K562 (cell line): ENCODE results near the gene CHL1. TPM values are rescaled to one million over a fixed set of nuclear protein-coding genes. Genes with fewer than 3 reads are reported as not detected.

Source experiments
- ATAC-seq: fragments of 200-7000 bp; cut with Tn5 transposase; 3 replicates; pipeline ENCODE4 v1.9.1; 2020; ENCODE audit warnings: moderate library complexity
- BruUV-seq: library from RNA; stranded (reverse); fragments of 400-500 nt; replicated peaks from 2 replicates; lab custom pipeline; 2021; lab: Mats Ljungman, UMichigan
- CTCF ChIA-PET: fragments of 300-600 bp; formaldehyde crosslinking; extraction: SDS; loops from one replicate; lab custom pipeline; 2021; ENCODE audit warnings: low intra/inter-chr PET ratio; lab: Yijun Ruan, JAX
- POLR2A ChIA-PET: fragments of 300-600, 350-650 bp; sonication (Branson Sonifier 250); formaldehyde crosslinking; extraction: SDS; loops from one replicate; lab custom pipeline; 2021; ENCODE audit warnings: antibody characterized with exemption, inconsistent platforms; lab: Yijun Ruan, JAX
- DNase-seq, 4 experiments: peaks; one replicate each; pipeline versions ENCODE4 v3.0.0 to v3.0.0-alpha.2; 2011 to 2018; ENCODE audit warnings: low spot score in 3 of 4, mixed read lengths in 3 of 4; ENCODE audit errors: extremely low read depth in 1 of 4
- FAIRE-seq: peaks from 2 replicates; lab custom pipeline; 2011; peaks lifted over from hg19 to GRCh38; lab: Jason Lieb, UNC
- H2AFZ ChIP-seq: 2 replicates; pipeline ENCODE4 v1.6.0; 2011; ENCODE audit warnings: low read depth, low read length, control low read depth, inconsistent platforms
- H3K27ac ChIP-seq: fragments of 200-600 bp; 3 replicates; pipeline ENCODE4 v1.8.0; 2011; ENCODE audit warnings: low read depth, mild to moderate bottlenecking, control low read depth, inconsistent platforms, low read length, moderate library complexity, mixed read lengths; ENCODE audit errors: extremely low read depth
- H3K27me3 ChIP-seq, 2 experiments: fragments of 300-600 bp in 1 of 2; 2 replicates in 1 of 2; 3 replicates in 1 of 2; pipeline versions ENCODE4 v1.6.0 to v1.8.0; 2011; ENCODE audit warnings: inconsistent platforms in 2 of 2, low read length in 2 of 2, mild to moderate bottlenecking in 1 of 2, mixed read lengths in 1 of 2, moderate library complexity in 1 of 2; ENCODE audit not compliant: control insufficient read depth in 2 of 2, insufficient read depth in 2 of 2
- H3K36me3 ChIP-seq: fragments of 300-600 bp; 3 replicates; pipeline ENCODE4 v1.8.0; 2011; ENCODE audit warnings: mild to moderate bottlenecking, low read length, inconsistent platforms; ENCODE audit not compliant: control insufficient read depth, insufficient read depth
- H3K4me1 ChIP-seq, 2 experiments: fragments of 200-600 bp in 1 of 2; replicated peaks in 1 of 2; 2 replicates in 1 of 2; 3 replicates in 1 of 2; pipeline versions ENCODE4 v1.5.1 to v1.8.0; 2011; ENCODE audit warnings: inconsistent platforms in 2 of 2, low read length in 2 of 2, mild to moderate bottlenecking in 1 of 2, mixed read lengths in 1 of 2, moderate library complexity in 1 of 2; ENCODE audit not compliant: control insufficient read depth in 2 of 2, insufficient read depth in 2 of 2
- H3K4me2 ChIP-seq: 2 replicates; pipeline ENCODE4 v1.6.1; 2011; ENCODE audit warnings: low read length, control low read depth, inconsistent platforms, mixed read lengths; ENCODE audit not compliant: insufficient read depth
- H3K4me3 ChIP-seq: fragments of 200-600 bp; sonication (generic), shearing (Covaris generic); 2 replicates; pipeline ENCODE4 v1.5.1; 2016; ENCODE audit warnings: control low read depth, inconsistent platforms
- H3K79me2 ChIP-seq: fragments of 200-600 bp; 3 replicates; pipeline ENCODE4 v1.8.0; 2011; ENCODE audit warnings: low read length, inconsistent platforms; ENCODE audit not compliant: control insufficient read depth, insufficient read depth
- H3K9ac ChIP-seq, 2 experiments: 2 replicates each; pipeline versions ENCODE4 v1.6.0 to v1.6.1; 2011; ENCODE audit warnings: low read depth in 2 of 2, low read length in 2 of 2, control low read depth in 1 of 2, inconsistent platforms in 1 of 2, mild to moderate bottlenecking in 1 of 2, mixed read lengths in 1 of 2; ENCODE audit not compliant: insufficient read depth in 1 of 2
- H3K9me1 ChIP-seq: one replicate; pipeline ENCODE4 v1.6.0; 2011; ENCODE audit warnings: inconsistent platforms, mild to moderate bottlenecking, low read length, moderate library complexity; ENCODE audit not compliant: control insufficient read depth, insufficient read depth
- H3K9me3 ChIP-seq: replicated peaks from 2 replicates; pipeline ENCODE4 v1.5.1; 2011; ENCODE audit warnings: low read depth, low read length, inconsistent platforms; ENCODE audit not compliant: control insufficient read depth, insufficient read depth
- H4K20me1 ChIP-seq: replicated peaks from 2 replicates; pipeline ENCODE4 v1.6.1; 2011; ENCODE audit warnings: low read length, inconsistent platforms, mixed read lengths; ENCODE audit not compliant: control insufficient read depth, insufficient read depth
- CSDE1 ChIP-seq, 2 experiments: fragments of 450-650 bp; IDR thresholded peaks; 2 replicates each; pipeline ENCODE4 v1.6.1; 2016; ENCODE audit warnings: mild to moderate bottlenecking in 1 of 2
- GABPB2 ChIP-seq: fragments of 250-450 bp; sonication (Bioruptor Pico); conservative IDR thresholded peaks from 2 replicates; pipeline ENCODE4 v1.5.1; 2021; ENCODE audit warnings: mild to moderate bottlenecking
- MCM2 ChIP-seq: fragments of 450-650 bp; IDR thresholded peaks from 2 replicates; pipeline ENCODE4 v1.6.1; 2017; ENCODE audit warnings: low read depth, mild to moderate bottlenecking
- ZBTB9 ChIP-seq: fragments of 450-650 bp; formaldehyde crosslinking; IDR thresholded peaks from 2 replicates; pipeline ENCODE4 v1.4.0; 2020; ENCODE audit warnings: mild to moderate bottlenecking, moderate library complexity
- WGBS: fragments of 100-300 bp; shearing (Covaris generic); methylation state at CpG from one replicate; pipeline ENCODE4 v1.1.6; 2016; ENCODE audit warnings: low coverage, mixed read lengths; ENCODE audit not compliant: insufficient coverage; ENCODE audit errors: missing lambda C conversion rate; 5-methylcytosine and 5-hydroxymethylcytosine counted together
- in situ Hi-C: fragments of 300-500 bp; cut with MboI; formaldehyde crosslinking; loops from 4 replicates; pipeline ENCODE4 v1.15.0; 2018; ENCODE audit warnings: inconsistent platforms, mixed read lengths
- intact Hi-C: fragments of 100-400 bp; cut with micrococcal nuclease; formaldehyde crosslinking; loops from 2 replicates; pipeline ENCODE4 v1.14.2; 2022
- polyA plus RNA-seq, 8 experiments: library from polyadenylated mRNA; depleted of rRNA in 4 of 8; stranded (reverse) in 5 of 8; unstranded in 3 of 8; fragments of >200 nt; fragmentation: Nextera tagmentation in 2 of 8; fragmentation: Illumina TruSeq in 1 of 8; extraction: Ambion mirVana in 2 of 8; extraction: Trizol in 1 of 8; gene quantifications; 2 replicates each; pipeline versions ENCODE4 v1.2.1 to v1.2.3, GENCODE V29; 2011 to 2014; ENCODE audit warnings: inconsistent platforms in 1 of 8, missing spikeins in 1 of 8
- total RNA-seq, 7 experiments: library from RNA; depleted of rRNA in 6 of 7; stranded (reverse); fragments of >200 nt in 6 of 7; fragmentation: Illumina TruSeq in 2 of 7; extraction: Trizol in 2 of 7; gene quantifications; 2 replicates each; pipeline versions ENCODE4 v1.2.1 to v1.2.3, GENCODE V29; 2011 to 2021; ENCODE audit warnings: low replicate concordance in 1 of 7
- TF ChIP-seq, protein P1 (sequence below): sonication (generic); formaldehyde crosslinking; IDR thresholded peaks from 2 replicates; pipeline ENCODE4 v1.9.0; 2022; ENCODE audit warnings: mild to moderate bottlenecking, missing genetic modification reagents

The CHL1 gene
- total and polyA plus RNA-seq, 9 of the 15 experiments (the other 6 are each of a cell fraction or from before 2014, with no cell fraction given), result 0.02 TPM; not detected in 8

- Histone ChIP-seq H2AFZ (no peak overlapping the region), H3K27me3 (no peaks in the 10 kb centered on the region), H3K9me1 (no peaks in the 10 kb centered on the region), H3K4me2 (no peak overlapping the region)
- WGBS, result 0% methylated on average over 5 of the region's 5 CpGs
- TF ChIP-seq, protein P1, sequence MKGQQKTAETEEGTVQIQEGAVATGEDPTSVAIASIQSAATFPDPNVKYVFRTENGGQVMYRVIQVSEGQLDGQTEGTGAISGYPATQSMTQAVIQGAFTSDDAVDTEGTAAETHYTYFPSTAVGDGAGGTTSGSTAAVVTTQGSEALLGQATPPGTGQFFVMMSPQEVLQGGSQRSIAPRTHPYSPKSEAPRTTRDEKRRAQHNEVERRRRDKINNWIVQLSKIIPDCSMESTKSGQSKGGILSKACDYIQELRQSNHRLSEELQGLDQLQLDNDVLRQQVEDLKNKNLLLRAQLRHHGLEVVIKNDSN (CRISPR knock-in tag), result no peak
- TF ChIP-seq GABPB2 (no peak), CSDE1 (IDR thresholded peaks at IDR 0.05) (no peak), ZBTB9 (CRISPR knock-in tag) (no peak), MCM2 (no peak)
- TF ChIP-seq, all 486 proteins: peak for 0
- no peaks in the 10 kb centered on the region; the same call in 1 of the 2 replicates for H3K9me3 ChIP-seq
- intact Hi-C loops, result no loop called here
- ATAC-seq (no peak), FAIRE-seq (no peak), DNase-seq (no peak)
- BruUV-seq, result no TSS peak
- no peak overlapping the region for H3K4me3 ChIP-seq
- no peaks in the 10 kb centered on the region for H3K36me3 ChIP-seq
- POLR2A ChIA-PET, result no interaction called here
- H3K79me2 ChIP-seq, result no peaks in the 10 kb centered on the region
- CTCF ChIA-PET, result no interaction called here
- no peaks in the 10 kb centered on the region for H3K4me1 ChIP-seq
- no peak overlapping the region for H3K27ac ChIP-seq
- in situ Hi-C loops, result no loop called here
- no peaks in the 10 kb centered on the region for H4K20me1 ChIP-seq
- H3K9ac ChIP-seq, result no peak overlapping the region
These were observed 138.7 kb downstream of the CHL1 start for GRCh38 chr3:335240-335639.
